GM19467 (cell line): ENCODE data around the gene CHCHD6.
"Not testable (repeated sequence)": the region's sequence is repeated elsewhere in the genome, so short reads cannot be mapped to it uniquely, and the experiment has no call there.

ENCODE experiments used
- ATAC-seq: cut with Tn5 transposase; IDR thresholded peaks from one replicate; pipeline ENCODE4 v1.9.1; 2021; ENCODE audit warnings: mild to moderate bottlenecking, moderate library complexity; ENCODE audit not compliant: unreplicated experiment

The CHCHD6 gene

GRCh38 chr3:126763035-126763434, 59.0 kb downstream of the CHCHD6 start:
- ATAC-seq: no peak

DNA sequence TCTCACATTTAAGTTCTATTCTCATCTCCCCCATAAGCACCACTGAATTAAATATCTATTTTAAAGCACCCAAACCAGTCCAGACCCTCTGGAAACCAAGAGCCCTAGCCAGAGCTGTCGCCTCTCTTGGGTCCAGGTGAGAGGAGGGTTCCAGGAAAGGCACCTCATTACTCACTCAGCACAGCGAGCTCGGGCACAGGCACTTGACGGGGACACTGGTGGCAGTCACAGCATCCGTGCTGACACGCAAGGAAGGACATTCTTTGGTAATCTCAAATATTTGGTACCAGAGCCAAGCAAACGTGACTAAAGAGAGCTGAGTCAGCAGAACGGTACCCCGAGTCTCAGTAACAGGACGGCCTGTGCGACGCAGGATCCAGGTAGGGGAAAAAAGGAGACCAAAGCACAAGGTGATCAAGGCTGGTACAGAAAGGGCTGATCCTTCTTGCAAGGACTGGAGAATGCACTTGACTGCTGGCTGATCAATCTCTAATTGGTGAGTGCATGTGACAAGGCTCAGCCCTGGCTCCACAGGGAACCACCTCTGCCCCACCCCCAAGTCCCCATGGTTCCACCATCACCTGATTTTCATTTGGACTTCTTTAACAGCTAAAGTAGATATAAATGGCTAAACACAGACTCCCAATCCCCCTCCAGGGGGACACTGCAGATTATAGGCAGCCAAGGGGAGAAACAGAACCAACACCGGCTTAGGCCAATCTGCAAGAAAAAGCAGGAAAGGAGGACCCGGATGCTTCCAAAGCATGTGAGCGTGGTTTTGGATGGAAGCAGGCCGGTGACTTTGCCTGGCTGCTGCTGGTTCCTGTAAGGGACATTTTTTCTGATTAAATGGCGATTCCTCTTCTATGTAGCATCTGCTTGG, 61.4 kb downstream of the CHCHD6 start:
- ATAC-seq: no peak

DNA sequence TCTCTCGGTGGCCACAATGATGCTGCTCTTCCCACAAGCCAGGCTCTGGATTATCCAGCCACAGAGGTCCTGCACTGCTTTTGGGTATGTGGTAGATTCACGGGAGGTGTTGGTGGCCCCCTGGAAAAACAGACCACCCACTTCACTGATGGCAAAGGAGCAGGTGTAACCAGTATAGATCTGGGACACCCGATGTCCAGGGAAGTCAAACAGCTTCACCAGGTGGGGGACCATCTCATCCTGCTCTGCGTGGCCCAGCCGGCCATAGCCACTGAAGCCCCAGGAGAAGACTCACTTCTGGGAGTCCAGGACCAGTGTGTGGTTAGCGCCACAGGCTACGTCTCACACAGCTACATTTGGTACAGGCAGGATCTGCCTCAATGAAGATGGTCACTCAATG, 62.6 kb downstream of the CHCHD6 start:
- ATAC-seq: no peak

GRCh38 chr3:126768903-126769302, 64.9 kb downstream of the CHCHD6 start:
- no peak for ATAC-seq

- no peak for ATAC-seq
These were observed 66.1 kb downstream of the CHCHD6 start for GRCh38 chr3:126770096-126770495.

GRCh38 chr3:126773167-126773566, 69.1 kb downstream of the CHCHD6 start:
- ATAC-seq: no peak

GRCh38 chr3:126773783-126774182, 69.7 kb downstream of the CHCHD6 start:
- ATAC-seq: no peak

DNA sequence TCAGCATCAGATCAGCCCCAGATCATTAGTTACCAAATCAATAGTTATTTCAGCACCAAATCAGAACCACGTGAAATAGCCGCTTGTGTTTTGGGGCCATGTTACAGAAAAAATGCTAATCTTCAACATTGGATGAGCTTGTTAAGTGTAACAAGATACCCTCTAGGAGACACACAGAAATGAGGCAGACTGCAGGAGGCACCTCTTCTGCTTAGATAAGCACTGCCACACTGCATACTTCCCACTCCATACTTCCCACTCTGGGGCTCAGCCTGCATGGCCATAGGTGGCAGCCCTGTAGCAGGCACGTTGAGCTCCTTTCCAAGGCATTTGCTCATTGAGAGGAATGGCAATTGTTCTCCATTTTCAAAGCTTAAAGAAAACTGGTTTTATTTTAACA, 73.3 kb downstream of the CHCHD6 start:
- no peak for ATAC-seq

DNA sequence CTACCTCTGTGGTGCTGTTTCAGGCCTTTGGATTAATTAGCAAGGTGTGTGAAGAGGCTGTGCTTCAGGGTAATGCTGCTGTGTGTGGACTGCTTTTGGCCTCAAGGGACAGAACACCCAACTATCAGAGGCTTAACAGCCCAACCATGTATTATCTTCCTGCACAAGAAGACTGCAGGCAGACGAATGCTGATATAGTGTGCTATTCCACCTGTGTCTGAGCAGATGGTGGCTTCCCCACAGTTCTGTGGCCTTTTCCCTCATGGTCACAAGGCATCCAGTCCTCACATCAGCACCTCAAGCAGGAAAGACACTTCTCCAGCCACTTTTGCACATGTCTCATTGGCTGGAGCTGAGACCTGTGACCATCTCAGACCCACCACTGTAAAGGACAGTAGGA, 76.6 kb downstream of the CHCHD6 start:
- ATAC-seq: no peak

GRCh38 chr3:126781406-126781805, 77.4 kb downstream of the CHCHD6 start:
- ATAC-seq: no peak

DNA sequence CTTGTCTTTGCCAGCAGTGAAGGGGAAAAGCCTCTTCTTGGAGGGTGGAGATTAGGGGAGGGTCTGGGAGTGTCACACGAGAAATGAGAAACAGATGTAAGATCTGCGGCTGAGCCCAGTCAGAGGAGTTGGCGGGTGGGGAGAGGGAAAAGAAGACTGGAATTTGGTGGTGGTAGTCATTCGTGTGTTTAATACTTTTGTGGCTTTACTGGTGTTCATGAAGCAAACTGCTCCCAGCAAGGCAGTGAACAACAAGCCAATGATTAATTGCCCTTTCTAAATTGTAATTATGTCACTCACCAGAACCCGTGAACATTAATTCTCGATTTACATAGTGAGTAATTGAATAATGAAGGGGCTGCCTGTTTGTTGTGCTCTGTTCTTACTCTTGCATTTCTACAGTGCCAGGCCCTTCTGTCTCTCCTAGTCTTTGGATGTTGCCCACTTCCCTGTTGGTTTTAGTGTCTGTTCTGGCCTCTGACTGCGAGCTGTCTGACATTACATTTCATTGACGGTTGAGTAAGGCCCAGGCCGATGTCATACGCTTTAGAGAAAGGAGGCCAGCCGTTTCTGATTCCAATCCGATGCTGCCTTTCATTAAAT, 78.0 kb downstream of the CHCHD6 start:
- no peak for ATAC-seq

DNA sequence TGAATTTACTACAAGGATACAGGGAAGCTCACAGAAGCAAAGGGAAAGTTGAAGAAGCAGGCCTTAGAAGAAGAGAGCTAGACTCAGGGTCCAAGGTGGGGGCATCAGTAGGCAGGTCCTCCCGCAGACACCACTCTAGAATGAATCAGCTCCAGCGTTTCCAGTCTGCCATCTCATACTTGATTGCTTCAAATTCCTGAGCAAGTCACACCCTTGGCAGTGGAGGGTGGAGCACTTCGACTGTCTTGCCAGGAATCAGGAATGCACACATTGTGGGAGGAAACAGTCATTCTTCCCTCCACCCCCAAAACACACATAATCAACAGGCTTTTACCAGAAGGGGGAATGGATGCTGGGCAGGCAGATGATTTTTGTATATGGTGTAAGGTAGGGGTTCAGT, 78.5 kb downstream of the CHCHD6 start:
- ATAC-seq: no peak

DNA sequence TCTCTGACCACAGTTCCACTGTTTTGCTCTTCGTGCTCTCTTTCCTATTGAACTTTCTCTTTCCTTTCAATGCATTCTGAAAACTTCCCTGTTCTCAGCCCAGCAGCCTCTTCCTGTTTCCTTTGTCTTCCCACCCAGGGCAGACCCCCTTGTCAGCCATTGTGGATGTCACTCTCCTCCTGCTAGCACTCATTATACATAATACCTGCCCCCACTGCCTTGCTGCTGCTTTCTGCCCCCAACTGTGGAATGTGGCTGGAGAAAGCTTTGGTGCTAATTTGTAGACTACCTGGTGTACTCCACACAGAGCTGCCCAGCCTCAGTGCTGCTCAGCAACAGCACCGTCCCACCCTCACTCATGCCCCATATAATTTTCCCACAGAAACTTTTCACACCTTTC, 80.2 kb downstream of the CHCHD6 start:
- ATAC-seq: no peak

DNA sequence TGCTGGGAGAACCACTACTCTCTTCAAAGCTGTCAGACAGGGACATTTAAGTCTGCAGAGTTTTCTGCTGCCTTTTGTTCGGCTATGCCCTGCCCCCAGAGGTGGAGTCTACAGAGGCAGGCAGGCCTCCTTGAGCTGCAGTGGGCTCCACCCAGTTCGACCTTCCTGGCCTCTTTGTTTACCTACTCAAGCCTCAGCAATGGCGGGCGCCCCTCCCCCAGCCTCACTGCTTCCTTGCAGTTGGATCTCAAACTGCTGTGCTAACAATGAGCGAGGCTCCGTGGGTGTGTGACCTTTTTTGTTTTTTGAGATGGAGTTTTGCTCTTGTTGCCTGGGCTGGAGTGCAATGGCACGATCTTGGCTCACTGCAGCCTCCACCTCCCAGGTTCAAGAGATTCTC, 87.3 kb downstream of the CHCHD6 start:
- ATAC-seq: not testable (repeated sequence)

DNA sequence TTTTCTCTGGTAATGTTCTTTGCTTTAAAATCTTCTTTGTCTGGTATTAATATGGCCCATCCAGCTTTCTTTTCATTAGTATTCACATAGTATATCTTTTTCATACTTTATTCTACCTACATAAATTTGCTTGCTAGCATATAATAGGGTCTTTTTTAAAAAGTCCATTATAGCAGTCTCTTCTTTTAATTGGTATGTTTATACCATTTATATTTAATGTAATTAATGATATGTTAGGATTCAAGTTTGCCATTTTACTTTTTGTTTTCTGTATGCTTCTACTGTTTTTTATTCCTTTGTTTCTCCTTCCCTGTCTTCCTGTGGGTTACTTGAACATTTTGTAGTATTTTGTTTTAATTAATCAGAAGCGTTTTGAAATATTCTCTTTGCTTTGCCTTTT, 89.0 kb downstream of the CHCHD6 start:
- no peak for ATAC-seq

DNA sequence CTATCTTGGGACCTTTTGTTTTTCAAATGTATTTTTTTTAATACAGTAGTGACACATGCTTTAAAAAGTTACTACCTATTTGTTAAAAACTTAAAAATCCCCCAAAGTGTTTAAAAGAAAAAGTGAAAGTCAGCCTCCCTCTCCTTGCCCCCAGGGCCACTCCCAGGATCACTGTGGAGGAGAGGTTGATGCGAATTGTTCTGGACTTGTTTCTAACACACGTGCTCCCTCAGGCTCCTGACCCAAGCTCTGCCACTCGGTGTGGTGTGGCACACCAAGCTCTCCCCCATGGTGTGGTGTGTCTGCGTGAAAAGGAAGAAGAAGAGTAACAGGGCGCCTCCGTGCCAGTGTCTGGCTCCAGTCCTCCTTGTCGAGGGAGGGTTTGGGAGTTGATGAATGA, 93.5 kb downstream of the CHCHD6 start:
- ATAC-seq: no peak

DNA sequence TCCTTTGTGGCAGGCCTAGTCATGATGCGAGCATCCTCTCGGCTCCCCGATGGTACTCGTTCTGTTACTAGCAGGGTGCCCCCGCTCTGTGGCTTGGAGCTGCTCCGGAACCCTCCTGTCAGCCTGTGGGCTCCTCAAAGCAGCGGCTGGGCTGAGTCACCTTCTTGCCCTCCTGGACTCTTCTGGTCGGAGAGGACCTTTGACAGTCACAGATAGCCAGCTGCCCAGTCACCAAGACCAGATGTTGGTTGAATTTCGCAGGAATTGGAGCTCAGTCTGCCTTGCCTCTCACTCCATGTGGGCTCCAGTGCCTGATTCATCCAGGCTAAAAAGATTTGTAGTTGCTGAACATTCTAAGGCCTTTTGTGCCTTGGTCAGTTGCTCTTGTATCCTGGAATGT, 94.5 kb downstream of the CHCHD6 start:
- ATAC-seq: no peak

DNA sequence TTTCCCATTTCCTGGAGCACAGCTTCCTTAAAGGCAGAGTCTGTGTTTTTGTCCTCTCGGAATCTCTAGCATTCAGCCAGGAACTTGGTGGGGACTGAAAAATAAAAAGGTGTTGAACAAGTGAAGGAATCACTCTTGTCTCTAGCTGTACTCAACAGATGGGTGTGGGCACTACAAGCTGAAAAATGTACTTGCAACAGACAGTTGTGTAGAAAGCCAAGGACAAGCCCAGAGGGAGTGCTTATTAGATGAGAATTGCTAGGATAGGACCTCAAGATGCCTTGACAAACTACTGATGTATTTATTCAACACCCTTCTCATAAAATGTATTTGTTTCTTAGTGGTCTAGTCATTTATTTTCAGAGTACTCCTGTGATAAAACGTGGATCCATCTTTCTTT, 95.1 kb downstream of the CHCHD6 start:
- ATAC-seq: no peak

DNA sequence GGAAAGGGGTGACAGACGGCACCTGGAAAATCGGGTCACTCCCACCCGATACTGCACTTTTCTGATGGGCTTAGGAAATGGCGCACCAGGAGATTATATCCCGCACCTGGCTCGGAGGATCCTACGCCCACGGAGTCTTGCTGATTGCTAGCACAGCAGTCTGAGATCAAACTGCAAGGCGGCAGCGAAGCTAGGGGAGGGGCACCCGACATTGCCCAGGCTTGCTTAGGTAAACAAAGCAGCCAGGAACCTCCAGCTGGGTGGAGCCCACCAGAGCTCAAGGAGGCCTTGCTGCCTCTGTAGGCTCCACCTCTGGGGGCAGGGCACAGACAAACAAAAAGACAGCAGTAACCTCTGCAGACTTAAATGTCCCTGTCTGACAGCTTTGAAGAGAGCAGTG, 97.3 kb downstream of the CHCHD6 start:
- ATAC-seq: not testable (repeated sequence)

DNA sequence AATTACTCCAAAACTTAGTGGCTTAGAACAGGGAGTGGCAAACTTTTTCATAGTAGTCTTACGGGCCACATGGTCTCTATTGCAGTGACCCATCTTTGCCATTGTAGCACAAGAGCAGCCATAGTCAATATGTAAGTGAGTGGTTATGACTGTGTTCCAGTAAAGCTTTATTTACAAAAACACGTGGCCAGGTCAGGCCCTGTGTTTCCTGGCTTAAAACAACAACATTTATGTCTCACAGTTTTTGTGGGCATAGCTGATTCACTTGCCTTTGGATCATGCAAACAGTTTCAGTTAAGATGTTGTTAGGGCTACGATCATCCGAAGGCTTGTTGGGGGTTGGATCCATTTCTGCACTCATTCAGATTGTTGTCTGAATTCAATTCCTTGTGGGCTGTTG, 103.8 kb downstream of the CHCHD6 start:
- no peak for ATAC-seq

GRCh38 chr3:126811530-126811929, 107.5 kb downstream of the CHCHD6 start:
- ATAC-seq: no peak

- no peak for ATAC-seq
These were observed 112.3 kb downstream of the CHCHD6 start for GRCh38 chr3:126816298-126816697.
